Nucleus accumbens (tissue), 56 donors: Measurements from ENCODE around the gene ARCN1.
A peak's percentile ranks its signal among the peaks of the same experiment; 100 is the strongest.
"Not testable (repeated sequence)": the region's sequence is repeated elsewhere in the genome, so short reads cannot be mapped to it uniquely, and the experiment has no call there.

Experiments used
- DNase-seq, 56 donors: peaks; one replicate each; lab custom pipeline; 2025; lab: John Stamatoyannopoulos, UW

Gene ARCN1

DNA sequence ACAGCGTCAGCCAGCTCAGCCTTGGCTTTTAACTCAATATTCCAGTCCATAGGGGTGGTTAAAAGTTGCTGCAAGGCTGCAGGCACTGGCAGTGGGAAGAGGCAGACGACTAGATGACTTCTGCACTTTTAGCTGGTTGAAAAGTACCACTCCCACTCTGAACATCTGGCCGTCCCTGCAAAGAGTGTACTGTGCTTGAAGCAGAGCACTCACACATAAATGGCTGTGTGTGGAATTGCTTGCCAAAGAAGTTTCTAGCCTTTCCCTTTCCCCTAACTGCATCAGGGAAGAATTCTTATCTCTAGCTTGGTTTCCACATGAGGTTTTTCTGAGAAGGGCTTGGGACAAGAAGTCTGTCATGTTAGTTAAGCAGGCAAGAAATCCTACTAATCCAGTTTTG, 30.1 kb downstream of the ARCN1 start:
- no peak for DNase-seq

DNA sequence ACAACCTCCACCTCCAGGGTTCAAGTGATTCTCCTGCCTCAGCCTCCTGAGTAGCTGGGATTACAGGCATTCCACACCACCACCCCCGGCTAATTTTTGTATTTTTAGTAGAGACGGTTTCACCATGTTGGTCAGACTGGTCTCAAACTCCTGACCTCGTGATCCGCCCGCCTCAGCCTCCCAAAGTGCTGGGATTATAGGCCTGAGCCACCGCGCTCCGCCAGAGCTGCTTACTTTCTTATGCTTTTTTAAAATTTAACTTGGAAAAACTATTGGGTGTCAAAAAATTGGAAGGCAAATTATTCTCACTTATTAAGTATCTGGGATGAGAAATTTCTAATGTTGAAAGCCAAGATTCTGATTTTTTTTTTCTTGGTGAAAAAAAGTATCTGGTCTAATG, 31.5 kb downstream of the ARCN1 start:
- DNase-seq, result not testable (repeated sequence)

DNA sequence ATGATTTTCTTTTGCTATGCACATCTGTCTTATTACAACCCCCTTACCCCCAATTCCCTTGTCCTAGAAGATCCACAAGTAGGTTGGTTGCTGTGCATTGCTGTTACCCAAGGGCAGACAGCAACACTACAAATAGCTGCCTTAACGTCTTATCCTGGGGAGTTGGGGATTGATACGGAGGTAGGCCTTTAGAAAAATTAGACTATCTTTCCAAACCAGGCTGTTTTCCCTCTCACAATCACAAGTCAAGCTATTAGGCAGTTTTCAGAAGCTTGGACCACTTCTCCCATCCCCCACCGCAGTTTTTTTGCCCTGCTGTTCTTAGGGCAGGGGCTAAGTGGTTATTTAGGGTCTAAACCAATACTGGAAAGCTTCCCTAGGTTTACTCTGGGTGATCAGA, 32.4 kb downstream of the ARCN1 start:
- no peak for DNase-seq

DNA sequence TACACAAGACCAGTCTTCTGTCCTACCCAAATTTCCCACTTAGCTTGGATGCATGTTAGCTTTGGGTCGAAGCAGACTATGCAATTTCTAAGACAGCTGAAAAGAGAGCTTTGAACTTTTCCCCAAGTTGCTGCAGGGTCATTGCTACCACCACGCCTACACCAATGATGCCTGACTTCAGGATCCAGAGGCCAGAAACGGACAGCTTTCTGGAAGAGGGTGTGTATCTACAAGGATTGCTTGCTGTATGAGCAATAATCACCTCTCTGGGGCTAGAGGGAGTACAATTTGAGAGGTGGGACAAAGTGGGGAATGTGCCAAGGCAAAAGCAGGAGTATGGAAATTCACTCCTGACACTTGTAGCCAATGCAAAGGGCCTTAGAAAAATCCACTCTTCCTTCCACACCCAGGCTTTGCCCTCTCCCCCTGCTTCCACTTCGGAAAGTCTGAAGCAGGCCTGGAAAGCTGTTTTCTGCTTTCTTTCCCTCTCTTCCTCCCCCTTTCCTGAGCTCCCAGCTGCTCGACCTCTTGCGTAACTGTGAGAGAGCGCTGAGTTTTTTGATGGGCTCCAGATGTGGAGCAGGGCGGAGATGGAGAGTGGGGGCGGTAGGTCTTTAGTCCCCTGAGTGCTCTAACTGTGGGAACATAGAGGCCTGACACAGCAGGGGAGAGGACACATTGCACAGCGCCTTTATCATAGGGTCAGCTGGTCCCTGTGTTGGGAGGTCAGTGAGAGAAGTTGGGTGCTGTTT, 33.1 kb downstream of the ARCN1 start:
- DNase-seq, result peak in 27 of 56 donors; percentile 21 to 70 (median 43)

DNA sequence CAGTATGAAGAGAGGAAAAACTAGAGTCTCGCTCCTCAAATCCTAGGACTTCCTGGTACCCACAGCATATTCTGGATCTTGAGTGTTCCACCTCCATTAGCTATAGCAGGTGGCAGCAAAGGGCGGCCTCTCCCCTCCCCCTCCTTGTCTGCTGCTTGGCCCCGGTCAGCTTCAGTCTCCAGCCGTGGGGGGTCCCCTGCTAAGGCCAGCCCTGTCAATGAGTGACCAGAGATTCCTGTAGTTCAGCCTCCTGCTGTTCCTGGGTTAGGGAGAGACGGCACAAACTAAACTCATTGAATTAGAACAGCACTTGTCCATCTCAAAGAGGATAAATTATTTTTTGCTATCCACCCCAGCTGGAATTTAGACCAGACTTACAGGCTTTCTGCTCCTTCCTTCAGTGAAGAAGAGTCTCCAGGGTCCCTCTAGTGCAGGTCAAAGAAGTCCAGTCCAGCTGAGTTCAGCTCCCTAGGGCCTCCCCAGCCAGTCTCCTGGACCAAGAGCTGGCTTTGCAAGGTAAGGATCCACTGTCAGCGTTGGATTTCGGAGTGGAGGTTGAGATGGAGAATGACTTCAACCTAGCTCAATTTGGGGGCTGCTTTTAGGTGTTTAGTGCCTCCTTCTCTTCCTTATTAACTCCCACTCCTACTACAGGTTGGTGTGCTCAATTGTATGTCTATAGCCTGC, 34.1 kb downstream of the ARCN1 start:
- DNase-seq, result peak in 3 of 56 donors; percentile 28 to 60 (median 59)

DNA sequence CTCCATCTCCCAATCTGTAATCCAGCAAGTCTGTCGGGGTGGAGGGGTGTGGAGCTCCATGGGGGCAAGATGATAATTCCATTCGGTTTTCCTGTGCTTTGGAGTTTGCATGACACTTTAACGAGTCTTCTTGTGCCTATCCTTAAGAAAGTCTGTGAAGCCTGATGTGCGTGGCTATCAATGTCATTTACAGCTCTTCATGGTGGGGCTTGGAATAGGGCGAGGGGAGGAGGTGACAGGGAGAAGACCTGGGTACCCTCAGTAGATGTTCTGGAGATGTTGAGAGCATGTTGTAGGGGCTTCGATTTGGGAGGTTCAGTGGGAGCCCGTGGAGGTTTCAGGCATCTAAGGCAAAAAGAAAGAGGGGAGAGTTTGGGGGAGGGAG, 34.6 kb downstream of the ARCN1 start:
- peak in 2 of 56 donors; percentile 65 for DNase-seq

DNA sequence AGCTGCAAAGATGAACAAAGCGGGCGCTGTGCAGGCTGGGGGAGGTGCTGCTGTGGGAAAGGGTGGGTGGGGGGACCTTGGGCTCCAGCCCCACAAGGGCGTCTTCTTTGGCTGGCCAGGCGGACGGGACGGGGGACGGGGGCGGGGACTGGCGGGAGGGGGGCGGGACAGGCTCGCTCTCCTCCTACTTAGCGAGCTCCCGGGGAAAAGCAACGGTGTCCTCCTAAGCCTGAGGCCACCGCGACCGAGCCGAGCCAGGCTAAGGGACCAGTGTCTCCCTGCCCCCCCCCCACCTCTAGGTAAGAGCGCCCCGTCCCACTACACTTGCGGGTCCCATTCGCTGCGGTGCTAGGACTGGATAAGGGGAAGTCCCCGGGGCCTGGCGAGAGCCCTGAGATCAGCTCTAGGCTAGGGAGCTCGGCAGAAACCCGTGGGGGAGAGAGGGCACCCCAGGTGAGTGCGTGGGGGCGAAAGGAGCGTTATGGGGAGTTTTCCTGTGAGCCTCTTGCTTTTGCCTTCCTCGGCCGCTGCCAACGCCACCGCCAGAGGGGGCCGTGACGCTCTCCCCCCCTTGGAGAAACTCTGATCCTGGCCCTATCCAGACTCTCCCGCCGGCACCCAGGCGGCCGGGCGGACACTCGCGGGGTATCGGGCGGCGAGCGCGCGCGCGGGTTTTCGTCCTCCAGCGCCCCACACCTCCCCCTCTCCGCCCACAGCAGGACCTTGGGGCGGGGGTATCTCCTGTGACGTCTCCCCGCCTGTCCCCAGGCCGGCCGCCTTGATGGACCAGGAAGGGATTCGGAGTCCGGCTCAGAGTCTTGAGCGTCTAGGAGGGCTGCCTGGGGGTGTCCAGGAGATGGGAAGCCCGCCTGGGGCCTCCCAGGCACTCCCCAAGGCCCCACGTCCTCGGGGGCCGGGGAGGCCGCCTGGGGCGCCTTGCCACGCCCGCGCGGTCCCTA, 35.5 kb downstream of the ARCN1 start, which contains the start of gene PHLDB1:
PHLDB1 (plus strand) TSS at position 215 of the 959 bp plus-strand sequence. CDS start 6,222 bp downstream, outside the sequence.
- DNase-seq, result peak in 50 of 56 donors; percentile 44 to 93 (median 84)

DNA sequence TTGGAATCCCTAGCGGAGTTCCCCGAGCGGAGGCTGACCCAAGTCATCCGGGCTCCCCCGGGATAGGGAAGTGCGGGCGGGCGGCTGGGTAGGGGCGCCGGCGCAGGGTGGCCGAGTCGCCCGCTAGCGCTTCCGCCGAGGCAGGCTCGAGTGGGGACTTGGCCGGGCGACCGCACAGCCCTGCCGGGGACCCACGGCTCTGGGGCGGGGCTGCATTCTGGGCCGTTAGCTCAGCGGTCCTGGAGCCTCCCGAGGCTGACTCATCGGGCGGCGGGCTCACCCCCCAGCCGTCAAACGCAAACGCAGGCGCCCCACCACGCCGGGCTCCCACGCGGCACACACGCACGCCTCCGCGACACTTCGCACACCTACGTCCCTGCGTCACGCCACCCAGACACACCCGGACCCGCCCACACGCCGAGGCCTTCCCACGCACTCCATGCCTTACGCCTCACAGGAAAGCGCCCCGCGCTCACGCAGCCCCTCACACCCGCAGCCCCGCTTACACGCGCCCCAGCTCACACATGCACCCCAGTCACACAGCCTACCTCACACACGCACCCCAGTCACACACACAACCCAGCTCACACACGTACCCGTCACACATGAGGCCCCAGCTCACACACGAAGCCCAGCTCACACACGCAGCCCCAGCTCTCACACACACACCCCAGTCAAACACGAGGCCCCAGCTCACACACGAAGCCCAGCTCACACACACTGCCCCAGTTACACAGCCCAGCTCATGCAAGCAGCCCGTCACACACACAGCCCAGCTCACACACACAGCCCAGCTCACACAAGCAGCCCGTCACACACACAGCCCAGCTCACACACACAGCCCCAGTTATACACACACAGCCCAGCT, 36.4 kb downstream of the ARCN1 start:
- peak in 41 of 56 donors; percentile 38 to 90 (median 60) for DNase-seq

DNA sequence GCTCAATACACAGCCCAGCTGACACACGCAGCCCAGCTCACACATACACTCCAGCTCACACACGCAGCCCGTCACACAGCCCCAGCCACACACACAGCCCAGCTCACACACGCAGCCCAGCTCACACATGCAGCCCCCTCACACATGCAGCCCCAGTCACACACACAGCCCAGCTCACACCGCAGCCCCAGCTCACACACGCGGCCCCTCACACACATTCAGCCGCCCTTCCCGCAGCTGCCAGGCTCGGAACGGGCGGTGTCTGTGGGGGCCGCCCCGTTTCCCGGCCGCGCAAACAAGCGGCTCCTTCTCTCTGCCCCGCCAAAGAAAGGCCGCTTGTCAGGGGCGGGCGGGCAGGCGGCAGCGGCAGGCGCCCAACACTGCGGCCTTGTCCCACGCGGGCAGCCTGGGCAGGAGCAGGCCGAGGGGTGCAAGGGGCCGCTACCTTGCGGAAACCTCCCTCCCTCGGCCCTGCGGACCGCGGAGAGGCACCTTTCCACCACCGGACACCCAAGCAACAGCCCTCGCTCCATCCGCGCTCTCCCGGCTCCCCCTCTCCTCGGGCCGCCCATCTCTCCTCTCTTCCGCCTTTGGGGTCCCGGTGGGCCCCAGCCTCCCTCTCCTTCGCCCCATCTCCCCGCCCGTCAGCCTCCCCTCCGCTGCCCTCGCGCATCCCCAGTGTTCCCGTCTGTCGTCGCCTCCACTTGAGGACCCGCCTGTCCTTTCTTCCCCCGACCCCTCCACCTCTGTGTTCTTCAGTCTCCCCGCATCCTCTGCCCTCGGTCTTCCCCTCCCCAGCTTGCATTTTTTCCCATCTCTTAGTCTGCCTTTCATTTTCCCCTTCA, 37.4 kb downstream of the ARCN1 start:
- DNase-seq, result peak in 48 of 56 donors; percentile 39 to 90 (median 71)

DNA sequence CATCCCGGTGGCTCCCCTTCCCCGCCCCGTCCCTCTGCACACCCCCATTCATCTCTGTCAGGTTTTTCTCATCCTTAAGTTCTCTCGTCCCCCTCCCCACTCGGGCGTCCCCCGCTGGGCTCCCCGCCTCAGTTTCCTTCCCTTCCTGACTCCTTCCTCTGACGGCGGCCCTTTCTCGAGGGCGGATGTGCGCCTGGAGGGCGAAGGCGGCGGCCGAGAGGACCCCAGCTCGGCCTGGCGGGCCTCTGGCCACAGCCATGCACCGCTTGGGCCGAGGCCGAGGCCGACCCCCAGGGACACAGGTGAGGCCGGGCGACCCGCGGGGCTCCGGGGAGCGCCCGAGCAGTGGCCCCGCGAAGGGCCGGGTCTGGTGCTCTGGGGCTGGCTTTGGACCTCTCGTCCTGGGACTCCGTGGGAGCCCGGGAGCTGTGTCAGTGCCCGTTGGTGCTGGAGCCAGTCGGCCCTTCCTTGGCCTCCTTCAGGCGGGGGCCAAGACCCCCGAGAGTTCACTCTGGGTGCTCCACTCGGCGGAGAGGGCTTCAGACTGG, 38.1 kb downstream of the ARCN1 start:
- DNase-seq, result no peak

DNA sequence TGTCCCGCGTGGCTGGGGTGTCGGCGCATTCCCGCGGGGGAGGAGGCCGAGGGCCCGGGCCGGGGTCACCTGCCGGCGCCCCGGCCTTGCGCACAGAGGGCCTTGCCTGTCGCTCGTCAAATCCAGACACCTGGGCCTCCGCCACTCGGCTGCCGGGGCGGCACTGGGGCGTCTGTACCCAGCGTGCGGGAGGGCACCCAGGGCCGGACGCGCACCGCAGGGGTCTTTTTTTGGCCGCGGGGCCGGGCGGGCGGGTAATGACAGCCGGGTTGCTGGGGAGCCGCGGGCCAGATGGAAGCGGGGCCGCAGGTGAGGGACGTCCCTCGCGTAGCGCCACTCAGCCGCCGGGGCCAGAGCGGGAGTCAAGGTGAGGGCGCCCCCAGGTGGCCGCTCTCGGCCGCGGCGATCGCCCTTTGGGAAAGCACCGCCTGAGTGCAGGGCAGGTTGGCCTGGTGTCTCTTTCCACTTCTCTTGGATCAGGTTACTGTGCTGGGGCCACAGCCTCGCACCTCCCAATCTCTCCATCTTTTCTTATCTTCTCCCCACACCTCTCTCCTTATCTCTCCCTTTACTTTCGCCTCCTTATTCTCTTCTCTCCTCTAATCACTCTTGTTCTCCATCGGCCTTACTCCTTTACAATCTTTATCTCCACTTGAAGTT, 38.7 kb downstream of the ARCN1 start:
- DNase-seq, result peak in 42 of 56 donors; percentile 26 to 87 (median 50)

DNA sequence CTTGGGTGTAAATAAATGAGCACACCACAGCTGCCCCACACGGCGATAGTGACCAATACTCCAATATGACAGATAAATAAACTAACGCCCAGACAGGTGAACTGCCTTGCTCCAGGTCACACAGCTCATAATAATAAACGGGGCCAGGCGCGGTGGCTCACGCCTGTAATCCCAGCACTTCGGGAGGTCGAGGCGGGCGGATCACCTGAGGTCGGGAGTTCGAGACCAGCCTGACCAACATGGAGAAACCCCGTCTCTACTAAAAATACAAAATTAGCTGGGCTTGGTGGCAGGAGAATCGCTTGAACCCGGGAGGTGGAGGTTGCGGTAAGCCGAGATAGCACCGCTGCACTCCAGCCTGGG, 39.2 kb downstream of the ARCN1 start:
- DNase-seq, result not testable (repeated sequence)

DNA sequence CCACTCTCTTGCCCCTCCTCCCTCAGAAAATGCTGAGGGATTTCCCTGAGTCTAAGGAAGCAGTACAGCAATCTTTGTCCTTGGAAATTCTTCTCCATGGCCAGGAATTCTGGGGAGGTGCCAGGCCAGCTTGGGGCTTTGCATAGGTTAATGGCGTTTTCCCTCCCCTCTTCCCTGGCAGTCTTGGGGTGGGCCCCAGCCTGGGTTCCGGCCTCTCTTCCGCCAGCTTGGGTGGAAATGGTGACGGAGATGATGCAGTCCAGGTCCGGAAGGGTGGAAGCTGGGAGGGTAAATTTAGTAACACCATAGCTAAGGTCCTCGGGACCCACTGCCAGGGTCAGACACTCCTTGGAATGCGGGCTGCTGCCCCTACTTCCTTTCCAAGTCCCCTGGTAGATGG, 40.2 kb downstream of the ARCN1 start:
- DNase-seq, result no peak

DNA sequence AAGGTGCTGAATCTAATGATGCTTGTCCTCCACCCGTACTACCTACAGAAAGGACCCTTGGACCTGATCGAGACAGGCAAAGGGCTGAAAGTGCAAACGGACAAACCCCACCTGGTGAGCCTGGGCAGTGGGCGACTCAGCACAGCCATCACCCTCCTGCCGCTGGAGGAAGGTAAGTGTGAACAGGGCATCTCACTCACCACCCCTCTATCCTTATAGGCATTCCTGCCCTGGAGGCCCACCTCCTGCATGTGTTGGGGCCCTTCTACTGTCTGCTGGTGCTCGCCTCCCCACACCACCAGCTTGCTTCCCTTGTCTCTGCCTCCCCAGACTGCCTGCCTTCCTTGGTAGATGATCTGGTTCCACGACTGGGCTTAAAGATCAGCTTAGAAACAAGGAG, 42.3 kb downstream of the ARCN1 start:
- no peak for DNase-seq

DNA sequence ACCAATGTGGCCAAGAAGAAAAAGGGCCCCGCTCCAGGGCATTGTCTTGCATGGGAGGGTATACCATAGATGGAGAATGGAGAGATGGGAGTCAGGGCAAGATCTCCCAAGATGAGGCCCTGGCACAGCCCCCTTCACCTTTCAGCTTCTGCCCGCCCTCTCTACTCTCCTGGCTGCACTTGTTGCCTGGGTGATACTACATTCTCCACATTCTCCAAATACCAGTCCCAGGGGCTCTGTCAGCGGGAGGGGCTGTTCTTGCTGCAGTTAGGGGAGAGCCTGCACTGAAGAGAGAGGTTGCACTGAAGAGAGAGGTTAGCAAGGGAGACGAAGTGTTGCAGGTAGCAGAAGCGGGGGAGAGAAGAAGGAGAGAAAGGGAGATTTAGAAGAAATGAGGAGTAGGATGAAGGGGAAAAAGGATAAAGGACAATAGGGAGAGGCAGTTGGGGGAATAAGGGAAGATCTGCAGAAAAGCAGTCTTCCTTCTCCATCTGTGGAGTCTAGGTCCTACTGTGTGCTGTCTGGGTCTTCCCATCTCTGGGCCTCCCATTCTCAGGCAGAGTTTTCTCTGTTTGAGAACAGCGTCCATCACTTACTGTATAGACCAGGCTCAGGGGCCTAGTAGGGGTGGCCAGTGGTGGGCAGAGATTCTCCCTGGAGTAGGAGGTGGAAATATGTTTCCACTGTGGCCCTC, 43.2 kb downstream of the ARCN1 start:
- DNase-seq, result no peak

DNA sequence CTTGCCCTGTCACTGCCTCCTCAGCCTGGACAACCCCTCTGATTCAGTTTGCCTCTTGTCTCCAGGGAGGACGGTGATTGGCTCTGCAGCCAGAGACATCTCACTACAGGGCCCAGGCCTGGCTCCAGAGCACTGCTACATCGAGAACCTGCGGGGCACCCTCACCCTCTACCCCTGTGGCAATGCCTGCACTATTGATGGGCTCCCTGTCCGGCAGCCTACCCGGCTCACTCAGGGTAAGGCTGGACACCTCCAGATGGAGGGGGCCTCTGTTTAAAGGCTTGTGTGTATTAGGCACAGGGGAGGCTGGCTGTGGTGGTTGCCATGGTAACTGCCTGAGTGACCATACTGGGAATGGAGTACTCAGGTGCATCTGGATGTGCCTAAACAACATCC, 43.8 kb downstream of the ARCN1 start:
- DNase-seq, result no peak
